Bronchial epithelial cell (primary cell): ENCODE data around the gene SCUBE3. TPM values are rescaled to one million over a fixed set of nuclear protein-coding genes. Genes with fewer than 3 reads are reported as not detected.

Experiments
- DNase-seq: peaks from one replicate; pipeline ENCODE4 v3.0.0-alpha.2; 2010; ENCODE audit warnings: low read depth
- FAIRE-seq: peaks from 2 replicates; lab custom pipeline; 2011; peaks lifted over from hg19 to GRCh38; lab: Jason Lieb, UNC
- H3K27me3 ChIP-seq: 2 replicates; pipeline ENCODE4 v1.5.1; 2011; ENCODE audit warnings: low read length; ENCODE audit not compliant: control insufficient read depth, insufficient read depth
- H3K36me3 ChIP-seq: 2 replicates; pipeline ENCODE4 v1.5.1; 2011; ENCODE audit warnings: low read length; ENCODE audit not compliant: control insufficient read depth, insufficient read depth
- H3K4me3 ChIP-seq: 2 replicates; pipeline ENCODE4 v1.5.1; 2011; ENCODE audit warnings: mild to moderate bottlenecking, low read depth, low read length, control low read depth
- total RNA-seq: library from RNA; depleted of rRNA; stranded (reverse); fragments of >200 nt; gene quantifications from 2 replicates; pipeline ENCODE4 v1.2.1, GENCODE V29; 2014
- TF ChIP-seq, protein P1 (sequence below): IDR thresholded peaks from 2 replicates; pipeline ENCODE4 v1.5.1; 2011; ENCODE audit warnings: mild to moderate bottlenecking, moderate library complexity, low read length, control low read depth, inconsistent platforms; ENCODE audit not compliant: insufficient read depth, severe bottlenecking

The SCUBE3 gene
- total RNA-seq, 1 donor from 2014 or later = not detected

DNA sequence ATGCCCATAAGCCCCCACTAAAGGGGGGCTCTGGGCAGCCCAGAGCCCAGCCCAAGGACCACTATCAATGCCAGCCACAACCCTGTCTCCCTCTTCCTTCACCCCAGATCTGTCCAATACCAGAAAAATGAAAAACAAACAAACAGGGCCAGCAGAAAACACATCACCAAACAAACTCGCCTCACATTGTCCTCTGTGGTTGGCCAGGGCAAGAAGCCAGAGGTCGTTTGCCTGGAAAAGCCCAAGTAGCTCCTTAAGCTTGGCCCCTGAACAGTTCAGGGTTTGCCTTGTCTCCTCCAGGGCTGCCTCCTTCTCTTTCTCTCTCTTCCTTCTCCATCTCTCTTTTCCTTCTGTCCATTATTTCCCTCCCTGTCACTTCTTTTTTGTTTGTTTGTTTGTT lies 10.1 kb upstream of the SCUBE3 start:
- FAIRE-seq = no peak
- H3K36me3 ChIP-seq = no peaks in the 10 kb centered on the region
- DNase-seq = no peak
- H3K4me3 ChIP-seq = no peak overlapping the region
- TF ChIP-seq, protein P1, sequence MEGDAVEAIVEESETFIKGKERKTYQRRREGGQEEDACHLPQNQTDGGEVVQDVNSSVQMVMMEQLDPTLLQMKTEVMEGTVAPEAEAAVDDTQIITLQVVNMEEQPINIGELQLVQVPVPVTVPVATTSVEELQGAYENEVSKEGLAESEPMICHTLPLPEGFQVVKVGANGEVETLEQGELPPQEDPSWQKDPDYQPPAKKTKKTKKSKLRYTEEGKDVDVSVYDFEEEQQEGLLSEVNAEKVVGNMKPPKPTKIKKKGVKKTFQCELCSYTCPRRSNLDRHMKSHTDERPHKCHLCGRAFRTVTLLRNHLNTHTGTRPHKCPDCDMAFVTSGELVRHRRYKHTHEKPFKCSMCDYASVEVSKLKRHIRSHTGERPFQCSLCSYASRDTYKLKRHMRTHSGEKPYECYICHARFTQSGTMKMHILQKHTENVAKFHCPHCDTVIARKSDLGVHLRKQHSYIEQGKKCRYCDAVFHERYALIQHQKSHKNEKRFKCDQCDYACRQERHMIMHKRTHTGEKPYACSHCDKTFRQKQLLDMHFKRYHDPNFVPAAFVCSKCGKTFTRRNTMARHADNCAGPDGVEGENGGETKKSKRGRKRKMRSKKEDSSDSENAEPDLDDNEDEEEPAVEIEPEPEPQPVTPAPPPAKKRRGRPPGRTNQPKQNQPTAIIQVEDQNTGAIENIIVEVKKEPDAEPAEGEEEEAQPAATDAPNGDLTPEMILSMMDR = no peak
- peaks cover 13% of the 10 kb centered on the region for H3K27me3 ChIP-seq

DNA sequence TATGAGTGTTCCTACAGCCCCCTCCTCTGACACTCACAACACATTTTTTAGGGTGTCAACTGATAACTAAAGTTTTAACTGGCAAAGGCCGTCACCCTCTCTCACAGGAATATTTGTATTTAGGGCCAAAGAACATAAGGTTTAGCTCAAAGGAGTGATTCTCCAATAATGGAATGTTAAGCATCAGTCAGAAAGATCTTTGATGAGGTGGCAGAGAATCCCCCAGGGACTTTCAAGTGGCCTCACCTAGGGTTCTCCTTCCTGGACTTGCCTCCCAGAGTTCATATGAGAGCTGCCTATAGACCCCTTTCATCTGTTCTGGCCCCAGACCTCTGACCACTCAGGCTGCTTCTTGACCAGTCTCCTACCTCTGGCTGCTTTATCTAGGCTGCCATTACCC lies 7.4 kb upstream of the SCUBE3 start:
- TF ChIP-seq, protein P1 = no peak
- DNase-seq (no peak), FAIRE-seq (no peak)
- H3K4me3 ChIP-seq = no peak overlapping the region
- H3K27me3 ChIP-seq = peaks cover 19% of the 10 kb centered on the region
- no peaks in the 10 kb centered on the region for H3K36me3 ChIP-seq

DNA sequence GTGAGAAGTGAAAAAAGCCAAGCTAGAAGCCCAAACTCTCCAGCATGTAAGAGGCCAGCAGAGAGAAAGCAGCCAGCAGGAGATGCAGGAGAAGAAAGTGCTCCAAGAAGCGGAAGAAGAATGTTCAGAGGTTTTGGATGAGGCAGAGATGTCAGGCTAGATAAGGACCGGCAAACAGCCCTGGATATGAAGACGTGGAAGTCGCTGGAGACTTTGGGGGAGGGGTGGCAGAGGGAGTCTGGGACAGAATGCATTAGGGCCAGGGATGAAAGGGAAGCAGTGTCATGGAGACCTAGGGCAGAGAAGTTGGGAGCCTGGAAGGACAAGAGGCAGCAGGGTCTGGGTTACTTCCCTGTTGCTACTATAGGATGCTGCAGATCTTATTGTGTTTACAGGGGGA lies 5.3 kb upstream of the SCUBE3 start:
- Histone ChIP-seq H3K4me3 (no peak overlapping the region), H3K27me3 (peaks cover 31% of the 10 kb centered on the region), H3K36me3 (no peaks in the 10 kb centered on the region)
- DNase-seq (no peak), FAIRE-seq (no peak)
- TF ChIP-seq, protein P1 = no peak

DNA sequence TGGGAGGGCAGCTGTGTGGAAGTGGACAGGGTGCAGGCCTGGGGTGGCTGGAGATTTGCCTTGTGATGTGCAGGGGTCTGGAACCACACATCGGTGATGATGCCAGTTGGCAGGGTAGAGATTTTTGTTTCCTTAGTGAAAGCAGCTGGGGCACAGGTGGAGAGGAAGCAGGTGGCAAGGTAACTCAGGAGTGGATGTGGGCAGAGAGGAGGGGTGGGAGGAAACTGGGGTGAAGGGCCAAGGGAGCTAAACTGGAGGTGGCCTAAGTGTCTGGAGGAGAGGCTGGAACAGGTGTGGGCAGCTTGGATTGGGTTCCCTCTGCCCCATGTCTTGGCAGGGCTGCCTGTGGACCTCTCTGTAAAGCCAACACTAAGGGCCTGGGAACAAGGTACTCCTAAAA lies 4.7 kb upstream of the SCUBE3 start:
- DNase-seq (no peak), FAIRE-seq (no peak)
- Histone ChIP-seq H3K36me3 (no peaks in the 10 kb centered on the region), H3K27me3 (peaks cover 31% of the 10 kb centered on the region), H3K4me3 (no peak overlapping the region)
- TF ChIP-seq, protein P1 = no peak

DNA sequence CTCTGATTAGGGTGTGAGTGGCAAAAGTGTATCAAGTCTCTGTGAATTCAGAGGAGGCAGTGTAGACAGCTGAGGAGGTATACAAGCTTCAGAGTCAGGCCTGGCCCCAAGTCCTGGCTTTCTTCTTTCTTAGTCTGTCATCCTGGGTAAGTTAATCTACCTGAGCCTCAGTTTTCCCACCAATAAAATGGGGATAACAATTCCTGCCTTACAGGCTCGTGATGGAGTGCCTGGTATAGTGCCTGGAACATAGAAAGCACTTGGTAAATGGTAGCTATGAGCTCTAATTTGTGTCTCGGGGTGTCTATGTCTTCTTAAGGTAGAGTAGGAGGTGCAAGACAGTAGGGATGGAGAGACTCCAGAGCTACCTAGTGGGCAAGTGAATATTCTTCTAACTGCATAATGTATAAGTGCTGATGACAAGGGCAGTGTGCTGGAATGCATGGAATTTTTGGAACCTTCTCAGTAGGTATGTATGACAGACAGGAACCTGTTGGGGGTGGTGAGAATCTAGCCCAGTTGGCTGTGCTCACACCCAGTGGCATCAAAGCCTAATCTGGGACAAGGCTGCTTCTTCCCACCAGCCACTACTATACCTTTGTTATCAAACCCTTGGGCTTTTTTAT lies 4.0 kb upstream of the SCUBE3 start:
- Histone ChIP-seq H3K27me3 (peaks cover 31% of the 10 kb centered on the region), H3K4me3 (no peak overlapping the region), H3K36me3 (no peaks in the 10 kb centered on the region)
- FAIRE-seq (no peak), DNase-seq (no peak)
- TF ChIP-seq, protein P1 = no peak

GRCh38 chr6:35213298-35213791 lies 411 bp upstream of the SCUBE3 start:
- H3K27me3 ChIP-seq = peaks cover 26% of the 10 kb centered on the region
- no peak for DNase-seq
- FAIRE-seq = no peak
- peak overlapping the region; percentile 40 for H3K4me3 ChIP-seq
- TF ChIP-seq, protein P1 = no peak
- no peaks in the 10 kb centered on the region for H3K36me3 ChIP-seq
